Keratinocyte (primary cell): ENCODE measurements around the gene OR13C4. TPM values are rescaled to one million over a fixed set of nuclear protein-coding genes. Genes with fewer than 3 reads are reported as not detected.

Experiments used
- DNase-seq: peaks from one replicate; pipeline ENCODE4 v3.0.0-alpha.2; 2011; ENCODE audit warnings: low read depth, missing footprints, low spot score
- FAIRE-seq: peaks from 2 replicates; lab custom pipeline; 2011; peaks lifted over from hg19 to GRCh38; lab: Jason Lieb, UNC
- H2AFZ ChIP-seq: 2 replicates; pipeline ENCODE4 v1.6.0; 2012; ENCODE audit warnings: low read length, control low read depth, inconsistent platforms; ENCODE audit not compliant: control insufficient read depth
- H3K27ac ChIP-seq: 2 replicates; pipeline ENCODE4 v1.5.1; 2011; ENCODE audit warnings: low read length; ENCODE audit not compliant: control insufficient read depth, insufficient read depth
- H3K27me3 ChIP-seq: 3 replicates; pipeline ENCODE4 v1.6.0; 2011; ENCODE audit warnings: low read length; ENCODE audit not compliant: control insufficient read depth, insufficient read depth; ENCODE audit errors: extremely low read depth
- H3K36me3 ChIP-seq, 2 experiments: 2 replicates in 1 of 2; 3 replicates in 1 of 2; pipeline ENCODE4 v1.5.1; 2011; ENCODE audit warnings: low read length in 2 of 2, mild to moderate bottlenecking in 1 of 2; ENCODE audit not compliant: control insufficient read depth in 2 of 2, insufficient read depth in 2 of 2; ENCODE audit errors: extremely low read depth in 1 of 2
- H3K4me1 ChIP-seq: 3 replicates; pipeline ENCODE4 v1.5.1; 2011; ENCODE audit warnings: low read length; ENCODE audit not compliant: control insufficient read depth, insufficient read depth; ENCODE audit errors: extremely low read depth
- H3K4me2 ChIP-seq: 3 replicates; pipeline ENCODE4 v1.6.0; 2011; ENCODE audit warnings: low read depth, low read length; ENCODE audit not compliant: control insufficient read depth, insufficient read depth; ENCODE audit errors: extremely low read depth
- H3K4me3 ChIP-seq, 3 experiments: fragments of 200-600 bp in 1 of 3; sonication (generic) in 1 of 3; 2 replicates in 2 of 3; 3 replicates in 1 of 3; pipeline ENCODE4 v1.5.1; 2011 to 2016; ENCODE audit warnings: low read length in 3 of 3, mild to moderate bottlenecking in 3 of 3, control low read depth in 2 of 3, inconsistent platforms in 1 of 3, low read depth in 1 of 3, mixed read lengths in 1 of 3, mixed run types in 1 of 3, moderate library complexity in 1 of 3; ENCODE audit not compliant: control insufficient read depth in 2 of 3, insufficient read depth in 2 of 3; ENCODE audit errors: extremely low read depth in 1 of 3
- H3K79me2 ChIP-seq: 2 replicates; pipeline ENCODE4 v1.6.0; 2012; ENCODE audit warnings: low read length; ENCODE audit not compliant: control insufficient read depth, insufficient read depth
- H3K9ac ChIP-seq: 3 replicates; pipeline ENCODE4 v1.6.0; 2011; ENCODE audit warnings: low read length; ENCODE audit not compliant: control insufficient read depth, insufficient read depth; ENCODE audit errors: extremely low read depth
- H3K9me1 ChIP-seq: 3 replicates; pipeline ENCODE4 v1.6.0; 2011; ENCODE audit warnings: low read length; ENCODE audit not compliant: control insufficient read depth, insufficient read depth; ENCODE audit errors: extremely low read depth
- H3K9me3 ChIP-seq: 2 replicates; pipeline ENCODE4 v1.5.1; 2012; ENCODE audit warnings: low read depth, low read length; ENCODE audit not compliant: control insufficient read depth
- H4K20me1 ChIP-seq: 3 replicates; pipeline ENCODE4 v1.6.0; 2011; ENCODE audit warnings: low read length; ENCODE audit not compliant: control insufficient read depth, insufficient read depth; ENCODE audit errors: extremely low read depth
- EZH2 ChIP-seq: IDR thresholded peaks from one replicate; pipeline ENCODE4 v1.6.1; 2012; ENCODE audit warnings: inconsistent platforms, mild to moderate bottlenecking, low read length, moderate library complexity
- dilution Hi-C: fragments of 300-500 bp; cut with MboI; formaldehyde crosslinking; loops from one replicate; pipeline ENCODE4 v1.7.0; 2020; ENCODE audit warnings: low sequenced_read_pairs; ENCODE audit not compliant: extremely low pct_ligation_motif_present
- polyA plus RNA-seq, 5 experiments: library from polyadenylated mRNA; depleted of rRNA in 3 of 5; stranded (reverse) in 3 of 5; stranded (forward) in 1 of 5; unstranded in 1 of 5; fragments of >200 nt; gene quantifications; 1 replicate in 1 of 5; 2 replicates in 3 of 5; 3 replicates in 1 of 5; pipeline versions ENCODE4 v1.2.1 to v1.2.3, GENCODE V29; 2011 to 2012; ENCODE audit warnings: missing spikeins in 2 of 5, low read depth in 1 of 5, low replicate concordance in 1 of 5
- TF ChIP-seq, protein P1 (sequence below), 3 experiments: IDR thresholded peaks in 1 of 3; conservative IDR thresholded peaks in 1 of 3; optimal IDR thresholded peaks in 1 of 3; 2 replicates in 2 of 3; 3 replicates in 1 of 3; pipeline versions ENCODE3 to v1.5.1; 2011; ENCODE audit warnings: low read length in 3 of 3, mild to moderate bottlenecking in 3 of 3, moderate library complexity in 2 of 3, control low read depth in 1 of 3, inconsistent platforms in 1 of 3; ENCODE audit not compliant: insufficient read depth in 2 of 3; ENCODE audit errors: extremely low read depth in 1 of 3

Gene OR13C4
- polyA plus RNA-seq, 1 donor (not counting 4 experiments of a cell fraction or from before 2014, with no cell fraction given), result not detected

DNA sequence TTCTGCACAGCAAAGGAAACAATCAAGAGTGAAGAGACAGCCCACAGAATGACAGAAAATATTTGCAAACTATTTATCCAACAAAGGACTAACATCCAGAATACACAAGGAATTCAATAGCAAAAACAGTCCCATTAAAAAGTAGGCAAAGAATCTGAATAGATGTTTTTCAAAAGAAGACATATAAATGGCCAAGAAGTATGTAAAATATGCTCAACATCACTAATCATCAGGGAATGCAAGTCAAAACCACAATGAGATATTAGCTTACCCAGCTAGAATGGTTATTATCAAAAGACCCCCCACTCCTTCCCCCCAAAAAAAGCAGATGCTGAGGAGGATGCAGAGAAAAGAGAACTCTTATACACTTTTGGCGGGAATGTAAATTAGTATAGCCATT is 28.5 kb upstream of the OR13C4 start:
- dilution Hi-C loops, result no loop called here
- Histone ChIP-seq H3K4me2 (no peak overlapping the region), H3K4me3 (no peak overlapping the region), H2AFZ (no peak overlapping the region), H3K9ac (no peak overlapping the region), H3K27me3 (no peaks in the 10 kb centered on the region), H3K9me1 (no peaks in the 10 kb centered on the region), H3K36me3 (no peaks in the 10 kb centered on the region), H3K9me3 (no peaks in the 10 kb centered on the region), H3K4me1 (no peaks in the 10 kb centered on the region), H3K27ac (no peak overlapping the region), H3K79me2 (no peaks in the 10 kb centered on the region), H4K20me1 (no peaks in the 10 kb centered on the region)
- TF ChIP-seq, protein P1, sequence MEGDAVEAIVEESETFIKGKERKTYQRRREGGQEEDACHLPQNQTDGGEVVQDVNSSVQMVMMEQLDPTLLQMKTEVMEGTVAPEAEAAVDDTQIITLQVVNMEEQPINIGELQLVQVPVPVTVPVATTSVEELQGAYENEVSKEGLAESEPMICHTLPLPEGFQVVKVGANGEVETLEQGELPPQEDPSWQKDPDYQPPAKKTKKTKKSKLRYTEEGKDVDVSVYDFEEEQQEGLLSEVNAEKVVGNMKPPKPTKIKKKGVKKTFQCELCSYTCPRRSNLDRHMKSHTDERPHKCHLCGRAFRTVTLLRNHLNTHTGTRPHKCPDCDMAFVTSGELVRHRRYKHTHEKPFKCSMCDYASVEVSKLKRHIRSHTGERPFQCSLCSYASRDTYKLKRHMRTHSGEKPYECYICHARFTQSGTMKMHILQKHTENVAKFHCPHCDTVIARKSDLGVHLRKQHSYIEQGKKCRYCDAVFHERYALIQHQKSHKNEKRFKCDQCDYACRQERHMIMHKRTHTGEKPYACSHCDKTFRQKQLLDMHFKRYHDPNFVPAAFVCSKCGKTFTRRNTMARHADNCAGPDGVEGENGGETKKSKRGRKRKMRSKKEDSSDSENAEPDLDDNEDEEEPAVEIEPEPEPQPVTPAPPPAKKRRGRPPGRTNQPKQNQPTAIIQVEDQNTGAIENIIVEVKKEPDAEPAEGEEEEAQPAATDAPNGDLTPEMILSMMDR (optimal IDR thresholded peaks at IDR 0.05 in 1 of 3, IDR thresholded peaks at IDR 0.05 in 1 of 3, conservative IDR thresholded peaks at IDR 0.05 in 1 of 3; ENCODE audit: extremely low read depth in 1 of 3, insufficient read depth in 2 of 3, low read length in 3 of 3), result no peak
- FAIRE-seq, result no peak
- no peak for DNase-seq

DNA sequence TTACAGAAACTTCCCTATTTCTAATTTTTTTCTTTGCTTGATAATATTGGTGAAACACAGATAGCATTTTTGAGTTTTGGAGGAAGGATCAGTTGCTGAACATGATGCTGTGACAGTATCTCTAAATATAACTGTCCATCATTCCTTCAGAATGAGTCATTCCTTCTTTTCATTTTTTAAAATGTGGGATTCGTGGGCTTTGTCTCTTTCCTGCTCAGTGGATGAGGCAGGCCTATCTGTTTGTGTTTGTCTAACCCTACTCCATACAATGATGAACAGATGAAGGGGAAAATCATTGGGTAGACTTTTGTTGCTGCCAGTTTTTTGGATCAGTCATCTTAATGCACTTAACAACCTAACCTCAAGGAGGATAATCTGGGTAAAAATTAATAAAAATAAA is 26.3 kb upstream of the OR13C4 start:
- Histone ChIP-seq H3K9ac (no peak overlapping the region), H2AFZ (no peak overlapping the region), H3K27ac (no peak overlapping the region), H3K4me3 (no peak overlapping the region), H3K4me1 (no peaks in the 10 kb centered on the region), H3K4me2 (no peak overlapping the region), H3K9me3 (no peaks in the 10 kb centered on the region), H3K27me3 (no peaks in the 10 kb centered on the region), H3K9me1 (no peaks in the 10 kb centered on the region), H3K36me3 (no peaks in the 10 kb centered on the region), H3K79me2 (no peaks in the 10 kb centered on the region), H4K20me1 (no peaks in the 10 kb centered on the region)
- dilution Hi-C loops, result no loop called here
- DNase-seq (no peak), FAIRE-seq (no peak)
- TF ChIP-seq, protein P1 (optimal IDR thresholded peaks at IDR 0.05 in 1 of 3, IDR thresholded peaks at IDR 0.05 in 1 of 3, conservative IDR thresholded peaks at IDR 0.05 in 1 of 3; ENCODE audit: extremely low read depth in 1 of 3, insufficient read depth in 2 of 3, low read length in 3 of 3), result no peak
- TF ChIP-seq EZH2, result no peak
